Fibroblast of skin of right biceps (primary cell): ENCODE data around the gene UBE2K.
"Not testable (repeated sequence)": the region's sequence is repeated elsewhere in the genome, so short reads cannot be mapped to it uniquely, and the experiment has no call there.

Experiments used
- DNase-seq: peaks from one replicate; pipeline ENCODE4 v3.0.0-alpha.2; 2013

The UBE2K gene

GRCh38 chr4:39698424-39699009 is 581 bp downstream of the UBE2K start:
- peak; percentile 40 for DNase-seq

GRCh38 chr4:39699687-39700409 is 1.9 kb downstream of the UBE2K start:
- no peak for DNase-seq

GRCh38 chr4:39700554-39700953 is 2.6 kb downstream of the UBE2K start:
- no peak for DNase-seq

GRCh38 chr4:39702716-39703115 is 4.8 kb downstream of the UBE2K start:
- no peak for DNase-seq

- DNase-seq: not testable (repeated sequence)
Measured at GRCh38 chr4:39704789-39705188, 6.9 kb downstream of the UBE2K start.

- DNase-seq: peak; percentile 84
Measured at GRCh38 chr4:39706334-39706733, 8.4 kb downstream of the UBE2K start.

- DNase-seq: peak; percentile 42
Measured at GRCh38 chr4:39706741-39707511, 9.0 kb downstream of the UBE2K start.

- DNase-seq: no peak
Measured at GRCh38 chr4:39710098-39710896, 12.4 kb downstream of the UBE2K start.

GRCh38 chr4:39712819-39713607 is 15.1 kb downstream of the UBE2K start:
- DNase-seq: no peak

- no peak for DNase-seq
Measured at GRCh38 chr4:39713691-39714090, 15.8 kb downstream of the UBE2K start.

GRCh38 chr4:39714166-39714565 is 16.2 kb downstream of the UBE2K start:
- DNase-seq: no peak

GRCh38 chr4:39715788-39716187 is 17.9 kb downstream of the UBE2K start:
- no peak for DNase-seq

- no peak for DNase-seq
Measured at GRCh38 chr4:39716356-39716755, 18.4 kb downstream of the UBE2K start.

GRCh38 chr4:39717743-39718142 is 19.8 kb downstream of the UBE2K start:
- not testable (repeated sequence) for DNase-seq

- DNase-seq: no peak
Measured at GRCh38 chr4:39718366-39719323, 20.7 kb downstream of the UBE2K start.

GRCh38 chr4:39719804-39720580 is 22.1 kb downstream of the UBE2K start:
- no peak for DNase-seq

GRCh38 chr4:39721273-39721672 is 23.3 kb downstream of the UBE2K start:
- not testable (repeated sequence) for DNase-seq

- DNase-seq: no peak
Measured at GRCh38 chr4:39721788-39722187, 23.9 kb downstream of the UBE2K start.

GRCh38 chr4:39729557-39729956 is 31.6 kb downstream of the UBE2K start:
- peak; percentile 42 for DNase-seq

GRCh38 chr4:39730072-39730471 is 32.1 kb downstream of the UBE2K start:
- DNase-seq: peak; percentile 5
